HG03432 (cell line): Measurements from ENCODE around the gene CNTFR.
A peak's percentile ranks its signal among the peaks of the same experiment; 100 is the strongest.

Source experiments
- ATAC-seq: cut with Tn5 transposase; IDR thresholded peaks from one replicate; pipeline ENCODE4 v1.9.1; 2021; ENCODE audit warnings: mild to moderate bottlenecking, moderate library complexity; ENCODE audit not compliant: unreplicated experiment

The CNTFR gene

GRCh38 chr9:34591248-34591916 lies 1.9 kb upstream of the CNTFR start:
- peak; percentile 67 for ATAC-seq

GRCh38 chr9:34590381-34591247 lies 1.1 kb upstream of the CNTFR start:
- ATAC-seq = no peak

DNA sequence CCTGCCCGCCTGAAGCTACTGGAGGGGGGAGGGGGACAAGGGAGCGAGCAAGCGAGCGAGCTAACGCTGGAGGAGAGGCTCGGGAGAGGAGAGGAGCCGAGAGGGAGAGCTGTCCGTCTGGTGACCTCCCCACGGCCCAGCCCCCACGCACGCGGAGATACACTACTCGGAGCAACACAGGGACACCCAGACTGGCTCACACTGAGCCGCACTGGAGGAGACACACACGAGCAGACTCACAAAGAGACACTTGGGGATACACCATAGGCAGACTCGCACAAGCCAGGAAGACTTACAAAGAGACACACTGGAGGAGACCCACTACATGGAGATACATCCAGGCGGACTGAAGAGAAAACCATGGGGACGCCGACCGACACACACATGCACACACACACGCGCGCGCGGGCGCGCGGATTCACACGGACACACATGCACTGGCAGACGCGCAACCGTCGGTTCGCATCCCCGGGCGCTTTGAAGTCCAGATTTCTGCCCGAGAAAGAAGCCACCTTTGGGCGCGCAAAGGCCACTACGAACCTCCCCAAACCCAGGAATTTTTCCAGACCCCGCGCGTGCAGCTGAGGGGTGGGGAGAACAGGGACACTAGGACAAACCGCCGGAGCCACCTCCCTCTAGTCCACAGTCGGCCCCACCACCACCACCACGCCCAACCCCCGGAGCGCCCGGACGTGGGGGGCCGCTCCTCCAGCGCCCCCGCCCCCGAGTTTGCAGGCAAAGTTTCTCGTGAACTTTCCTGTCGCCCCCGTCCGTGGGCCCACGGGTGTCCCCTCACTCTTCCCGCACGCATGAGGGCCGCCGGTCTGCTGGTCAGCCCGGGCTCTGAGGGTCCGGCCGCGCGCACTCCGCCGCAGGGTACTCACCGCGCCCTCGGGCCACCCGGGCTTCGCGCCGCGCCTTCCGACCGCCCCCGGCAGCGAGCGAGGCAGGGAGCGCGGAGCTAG lies 571 bp downstream of the CNTFR start:
- no peak for ATAC-seq

- ATAC-seq = no peak
Observed at GRCh38 chr9:34587271-34587670, 2.3 kb downstream of the CNTFR start.

- ATAC-seq = no peak
Observed at GRCh38 chr9:34585946-34586669, 3.4 kb downstream of the CNTFR start.

- no peak for ATAC-seq
Observed at GRCh38 chr9:34584970-34585369, 4.6 kb downstream of the CNTFR start.

- no peak for ATAC-seq
Observed at GRCh38 chr9:34582787-34583186, 6.7 kb downstream of the CNTFR start.

DNA sequence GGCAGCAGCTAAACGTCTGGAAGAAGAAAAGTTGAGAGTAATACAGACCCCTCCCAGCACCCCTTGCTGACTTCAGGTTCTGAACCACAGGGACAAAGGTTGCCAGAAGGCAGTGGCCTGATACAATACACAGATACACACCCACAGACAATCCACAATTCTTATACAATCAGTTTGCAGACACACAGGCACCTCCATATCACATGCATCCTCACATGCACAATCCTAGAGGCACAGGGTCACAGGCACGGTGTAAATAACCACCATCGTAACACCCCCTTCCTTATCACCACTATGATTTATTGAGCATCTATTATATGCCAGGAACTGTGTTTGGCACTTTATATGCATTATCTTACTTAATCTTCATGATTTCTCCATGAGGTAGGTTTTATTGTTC lies 8.2 kb downstream of the CNTFR start:
- no peak for ATAC-seq

- ATAC-seq = no peak
Observed at GRCh38 chr9:34580358-34580757, 9.2 kb downstream of the CNTFR start.

GRCh38 chr9:34579808-34580163 lies 9.7 kb downstream of the CNTFR start:
- no peak for ATAC-seq

GRCh38 chr9:34579104-34579807 lies 10.3 kb downstream of the CNTFR start:
- ATAC-seq = no peak

DNA sequence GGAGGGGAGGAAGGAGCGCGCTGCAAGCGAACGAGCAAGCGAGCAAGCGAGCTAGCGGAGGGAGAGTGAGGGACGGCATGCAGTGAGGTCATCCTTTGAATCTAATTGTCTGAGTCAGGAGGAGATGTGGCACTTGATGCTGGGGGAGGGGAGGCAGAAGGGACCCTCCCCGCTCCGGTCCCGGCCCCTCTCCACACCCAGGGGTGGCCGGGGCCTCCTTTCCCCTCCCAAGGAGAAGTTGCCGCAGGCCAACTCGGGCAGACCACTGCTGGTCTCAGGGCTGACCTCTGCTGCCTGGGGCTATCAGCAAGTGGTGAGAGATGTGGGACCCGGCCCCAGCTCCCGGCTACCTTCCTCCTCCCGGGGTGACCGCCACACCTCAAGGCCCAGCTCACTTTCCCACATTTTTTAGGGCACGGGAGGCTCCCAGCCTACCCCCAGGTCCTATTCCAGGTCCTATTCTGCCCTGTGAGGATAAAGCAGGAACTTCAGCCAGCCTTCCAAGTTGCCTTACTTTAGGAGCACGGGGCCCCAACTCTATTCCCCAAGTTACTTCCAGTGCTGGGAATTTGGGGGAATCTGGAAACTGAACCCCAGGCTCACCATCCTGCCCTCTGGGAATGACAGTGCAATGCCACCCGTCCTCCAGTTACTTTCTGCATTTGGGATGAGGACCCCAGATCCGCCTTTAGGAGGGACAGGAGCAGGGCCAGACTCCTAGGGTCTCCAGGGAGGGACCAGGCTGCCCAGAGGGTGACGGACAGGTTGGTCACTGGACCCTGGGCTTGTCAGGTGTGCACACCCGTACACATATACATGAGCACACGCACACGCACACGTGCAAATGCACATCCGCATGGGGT lies 11.1 kb downstream of the CNTFR start:
- no peak for ATAC-seq

- no peak for ATAC-seq
Observed at GRCh38 chr9:34577400-34578240, 11.9 kb downstream of the CNTFR start.

GRCh38 chr9:34576597-34577399 lies 12.7 kb downstream of the CNTFR start:
- ATAC-seq = no peak

- ATAC-seq = no peak
Observed at GRCh38 chr9:34575862-34576596, 13.5 kb downstream of the CNTFR start.

GRCh38 chr9:34575241-34575640 lies 14.3 kb downstream of the CNTFR start:
- ATAC-seq = no peak

DNA sequence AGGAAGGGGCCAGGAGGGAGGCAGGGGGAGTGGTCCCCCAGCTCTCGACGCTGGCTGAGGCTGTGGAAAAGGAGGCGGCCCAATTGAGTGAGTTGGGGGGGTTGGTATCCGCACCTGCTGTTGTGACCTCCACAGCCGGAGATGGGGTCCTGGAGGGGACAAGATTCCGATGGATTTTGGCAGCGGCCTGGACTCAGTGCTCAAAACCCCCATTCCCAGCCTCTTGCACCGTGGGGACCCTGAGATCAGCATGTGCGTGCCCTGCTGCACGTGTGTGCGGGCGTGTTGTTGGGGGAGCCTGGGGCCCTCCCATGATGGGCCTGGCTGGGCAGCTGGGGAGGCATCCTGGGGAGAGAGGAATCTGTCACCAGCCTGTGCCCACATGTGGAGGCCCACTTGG lies 15.0 kb downstream of the CNTFR start:
- ATAC-seq = no peak
